ENCODE measurements around the gene PPP1R15B. TPM values are rescaled to one million over a fixed set of nuclear protein-coding genes. Genes with fewer than 3 reads are reported as not detected.

PPP1R15B gene
- total and polyA plus RNA-seq, 11 donors, result 8.1 to 29.8 (median 25.9) TPM

- ATAC-seq (no peak), DNase-seq (no peak)
- 73 to 82% (median 77%) methylated on average over 4 of the region's 4 CpGs for WGBS, 4 donors
- TF ChIP-seq POLR2A (IDR thresholded peaks at IDR 0.05), result no peak
- no peak for TF ChIP-seq CTCF (IDR thresholded peaks at IDR 0.05)
- Histone ChIP-seq H3K27ac (peak overlapping the region in 10 of 12 donors; percentile 2 to 95 (median 38)), H3K9me3 (no peaks in the 10 kb centered on the region), H3K27me3 (no peaks in the 10 kb centered on the region), H3K36me3 (peaks cover 0 to 86% (median 37%) of the 10 kb centered on the region in 9 donors), H3K4me3 (no peak overlapping the region), H3K4me1 (peaks cover 2 to 87% (median 40%) of the 10 kb centered on the region in 12 donors)
- intact Hi-C loops (cut with DNase I), result no loop called here
Observed at GRCh38 chr1:204454476-204454875, 42.9 kb upstream of the PPP1R15B start.

GRCh38 chr1:204453141-204453772 lies 41.6 kb upstream of the PPP1R15B start:
- H3K9me3 ChIP-seq, result no peaks in the 10 kb centered on the region
- peaks cover 0 to 86% (median 36%) of the 10 kb centered on the region in 9 donors for H3K36me3 ChIP-seq
- no peak overlapping the region for H3K4me3 ChIP-seq
- ATAC-seq, result peak in 1 of 4 donors; percentile 6
- peaks cover 2 to 87% (median 46%) of the 10 kb centered on the region in 12 donors for H3K4me1 ChIP-seq
- WGBS, 4 donors, result 64 to 67% (median 64%) methylated on average over 8 of the region's 8 CpGs
- intact Hi-C loops (cut with DNase I), result no loop called here
- H3K27me3 ChIP-seq, result no peaks in the 10 kb centered on the region
- H3K27ac ChIP-seq, result peak overlapping the region in 10 of 12 donors; percentile 27 to 95 (median 66)
- TF ChIP-seq POLR2A (IDR thresholded peaks at IDR 0.05) (no peak), CTCF (IDR thresholded peaks at IDR 0.05) (no peak)
- DNase-seq, result no peak

GRCh38 chr1:204451352-204452124 lies 39.9 kb upstream of the PPP1R15B start:
- WGBS, 4 donors, result 45 to 69% (median 68%) methylated on average over 8 of the region's 8 CpGs
- no peak for DNase-seq
- H3K9me3 ChIP-seq, result no peaks in the 10 kb centered on the region
- peak in 2 of 4 donors; percentile 26 to 34 for ATAC-seq
- H3K4me3 ChIP-seq, result peak overlapping the region in 2 of 12 donors; percentile 29 to 42
- H3K36me3 ChIP-seq, result peaks cover 0 to 89% (median 42%) of the 10 kb centered on the region in 9 donors
- H3K27me3 ChIP-seq, result no peaks in the 10 kb centered on the region
- intact Hi-C loops (cut with DNase I), result loop anchor here in 2 of 10 donors (2.0 kb wide), 1 partner anchor 15 kb away; no protein-coding TSS in a partner anchor
- H3K4me1 ChIP-seq, result peaks cover 2 to 87% (median 47%) of the 10 kb centered on the region in 12 donors
- H3K27ac ChIP-seq, result peak overlapping the region; percentile 72 to 97 (median 86)
- no peak for TF ChIP-seq POLR2A (IDR thresholded peaks at IDR 0.05)
- no peak for TF ChIP-seq CTCF (IDR thresholded peaks at IDR 0.05)

Data from heart left ventricle (tissue), 16 donors.